GM12873 (cell line): ENCODE measurements around the gene CTNNA3.

Experiments used
- CTCF ChIP-seq: IDR thresholded peaks from 2 replicates; pipeline ENCODE4 v1.5.1; 2012; ENCODE audit warnings: low read depth, mild to moderate bottlenecking, moderate library complexity, low read length, control low read depth; ENCODE audit not compliant: insufficient read depth; ENCODE audit errors: missing control alignments

CTNNA3 gene

DNA sequence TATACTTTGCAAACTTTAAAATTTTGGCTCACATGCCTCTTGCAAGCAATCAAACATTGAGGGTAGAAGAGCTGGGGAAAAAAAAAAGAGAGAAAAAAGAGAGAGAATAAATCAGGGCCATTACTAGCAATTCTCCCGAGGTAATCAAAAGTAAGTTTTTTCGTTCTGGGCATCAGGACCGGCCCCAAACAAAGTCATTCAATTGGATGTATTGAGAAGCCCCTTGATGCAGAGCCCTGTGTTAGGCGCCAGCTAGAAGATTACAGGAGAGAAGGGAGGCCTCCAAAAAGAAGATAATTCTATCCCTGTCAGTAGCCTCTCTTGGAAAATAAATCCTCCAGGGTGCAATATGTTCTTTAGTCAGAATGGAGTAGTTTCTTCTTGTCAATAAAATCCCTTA, 2.2 kb upstream of the CTNNA3 start:
- TF ChIP-seq CTCF, result no peak

GRCh38 chr10:67697724-67698131, 1.7 kb upstream of the CTNNA3 start:
- peak; percentile 63 for TF ChIP-seq CTCF

DNA sequence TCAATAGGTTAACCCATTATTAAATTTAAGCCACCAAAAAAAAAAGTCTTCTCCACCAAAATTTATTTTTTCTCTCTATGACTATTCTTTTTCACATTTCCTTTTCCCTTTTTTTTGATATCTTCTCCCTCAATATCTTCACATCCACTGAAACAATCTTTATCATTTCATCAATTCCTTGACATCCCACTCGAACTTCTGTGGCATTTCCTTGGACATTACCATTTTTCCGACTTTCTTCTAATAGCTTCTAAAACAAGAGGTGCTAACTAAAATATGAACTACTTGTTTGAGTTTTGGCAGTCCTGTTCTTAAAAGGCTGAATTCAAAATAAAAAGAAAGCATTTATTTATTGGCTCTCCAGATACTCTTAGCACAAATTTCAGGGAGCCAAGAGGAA, 684 bp upstream of the CTNNA3 start:
- no peak for TF ChIP-seq CTCF

- no peak for TF ChIP-seq CTCF
Observed at GRCh38 chr10:67695555-67695954, 440 bp downstream of the CTNNA3 start.

- no peak for TF ChIP-seq CTCF
Observed at GRCh38 chr10:67678335-67678974, 17.5 kb downstream of the CTNNA3 start.

DNA sequence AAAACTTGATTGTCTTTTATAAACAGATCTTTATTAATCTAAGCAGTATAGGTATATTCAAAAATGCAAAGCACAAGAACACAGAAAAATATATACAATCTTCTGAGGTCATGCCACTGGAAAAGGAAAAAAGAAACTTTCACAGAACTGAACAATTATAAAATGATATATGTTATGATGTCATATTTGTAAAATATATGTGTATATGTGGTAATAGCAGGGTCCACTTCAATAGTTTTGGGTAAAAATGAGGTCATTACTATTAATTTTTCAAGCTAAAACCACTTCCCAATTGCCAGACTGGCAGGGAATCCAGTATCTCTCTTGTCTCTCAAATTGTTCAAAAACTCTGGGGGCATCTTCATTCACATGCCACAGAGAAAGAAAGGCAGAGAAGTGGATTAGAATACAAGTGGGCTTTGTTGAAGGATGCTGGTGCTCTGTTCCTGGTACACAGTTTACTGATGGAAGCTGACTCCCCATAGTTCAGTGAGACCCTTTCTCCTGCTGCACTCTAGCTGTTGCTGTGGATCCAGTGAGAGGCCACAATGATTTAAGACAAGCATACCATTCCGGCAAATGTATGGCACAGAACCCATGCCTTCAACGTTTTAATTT, 19.7 kb downstream of the CTNNA3 start:
- no peak for TF ChIP-seq CTCF

DNA sequence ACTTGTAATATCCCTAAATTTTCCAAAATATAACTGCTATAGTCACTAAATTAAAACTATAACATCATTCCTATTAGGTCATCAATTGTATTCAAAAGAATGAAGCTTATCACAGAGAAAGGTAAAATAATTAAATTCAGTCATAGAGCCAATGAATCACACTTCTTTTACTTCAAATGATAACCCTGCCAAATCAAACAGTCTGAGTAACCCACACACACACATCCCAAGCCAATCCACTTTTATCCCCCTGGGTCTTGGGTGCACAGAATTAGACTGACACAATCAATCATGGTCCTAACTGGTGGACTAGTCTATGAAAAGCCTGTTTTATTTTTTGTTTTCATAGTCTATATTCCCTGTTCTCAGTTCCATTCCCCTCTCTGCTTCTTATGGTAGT, 25.6 kb downstream of the CTNNA3 start:
- no peak for TF ChIP-seq CTCF
